Fibroblast of upper back skin (primary cell): Measurements from ENCODE around the gene CCDC142.

Source experiments
- DNase-seq: peaks from one replicate; pipeline ENCODE4 v3.0.0-alpha.2; 2013

CCDC142 gene

DNA sequence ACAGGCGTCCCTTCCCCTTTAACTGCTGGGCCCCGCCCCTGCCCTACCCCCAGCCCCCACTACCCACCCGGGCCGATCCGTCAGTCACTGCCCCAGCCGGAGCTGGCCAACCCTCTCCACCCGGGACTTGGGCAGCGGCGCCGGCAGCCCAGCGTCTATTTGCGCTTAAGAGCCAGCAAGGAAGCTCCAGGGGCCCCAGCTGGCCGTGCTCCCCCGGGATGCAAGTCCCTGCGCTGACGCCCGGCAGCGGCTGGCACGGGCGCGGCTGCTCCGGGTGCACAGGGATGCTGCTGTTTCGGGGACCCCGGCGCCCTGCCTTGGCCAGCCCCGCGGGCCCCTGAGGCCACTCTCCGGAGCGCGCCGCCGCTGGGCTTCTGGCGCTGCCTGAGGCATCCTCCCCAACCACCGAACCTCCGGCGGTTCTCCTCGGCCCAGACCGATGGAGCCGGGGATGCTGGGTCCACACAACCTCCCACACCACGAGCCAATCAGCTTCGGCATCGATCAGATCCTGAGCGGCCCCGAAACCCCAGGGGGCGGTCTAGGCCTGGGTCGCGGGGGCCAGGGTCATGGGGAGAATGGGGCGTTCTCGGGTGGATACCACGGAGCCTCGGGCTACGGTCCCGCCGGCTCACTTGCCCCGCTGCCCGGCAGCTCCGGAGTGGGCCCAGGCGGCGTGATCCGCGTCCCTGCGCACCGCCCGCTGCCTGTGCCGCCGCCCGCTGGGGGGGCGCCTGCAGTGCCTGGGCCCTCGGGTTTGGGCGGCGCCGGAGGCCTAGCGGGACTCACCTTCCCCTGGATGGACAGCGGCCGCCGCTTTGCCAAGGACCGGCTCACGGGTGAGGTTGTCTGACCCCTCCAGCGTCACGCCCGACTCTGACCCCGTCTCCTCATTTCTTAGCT is 31.8 kb upstream of the CCDC142 start, which contains the start of gene TLX2:
Gene TLX2 (plus strand): TSS at position 83 of the 903 bp plus-strand sequence. CDS start 357 bp downstream, at position 440.
- no peak for DNase-seq

DNA sequence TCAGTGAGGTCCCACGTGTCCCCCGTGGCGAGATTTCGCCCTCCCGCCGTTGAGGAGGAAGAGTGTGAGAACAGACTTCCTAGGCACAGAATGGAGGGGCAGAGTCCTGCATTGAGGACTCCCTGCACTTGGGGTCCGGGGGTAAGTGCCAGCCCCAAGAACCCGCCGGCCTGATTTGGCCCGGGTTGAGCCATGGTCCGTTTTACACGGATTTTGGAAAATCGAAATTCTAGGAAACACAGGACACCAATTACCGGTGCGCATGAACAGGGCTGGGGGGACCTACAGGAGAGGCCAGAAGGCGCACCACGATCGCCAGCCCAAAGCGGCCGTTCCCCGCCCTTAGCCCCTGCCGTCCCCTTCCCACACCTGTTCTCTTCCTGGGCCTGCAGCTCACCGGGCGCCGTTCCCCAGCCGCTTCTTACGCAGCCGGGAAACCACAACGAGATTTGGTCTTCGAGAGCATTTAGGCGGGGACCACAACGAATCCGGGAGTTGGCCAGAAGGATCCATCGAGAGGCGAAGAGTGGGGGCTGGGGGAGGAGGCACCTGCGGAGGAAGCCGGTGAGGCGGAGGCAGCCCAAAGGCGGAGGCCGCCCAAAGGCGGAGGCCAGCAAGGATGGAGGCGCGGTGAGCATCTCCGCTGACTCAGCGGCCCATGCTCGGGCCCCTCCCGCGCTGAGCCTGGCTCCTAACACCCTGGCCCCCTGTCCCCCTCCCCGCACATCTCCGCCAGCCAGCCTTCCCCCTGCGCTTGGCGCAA is 31.0 kb upstream of the CCDC142 start:
- DNase-seq = no peak

DNA sequence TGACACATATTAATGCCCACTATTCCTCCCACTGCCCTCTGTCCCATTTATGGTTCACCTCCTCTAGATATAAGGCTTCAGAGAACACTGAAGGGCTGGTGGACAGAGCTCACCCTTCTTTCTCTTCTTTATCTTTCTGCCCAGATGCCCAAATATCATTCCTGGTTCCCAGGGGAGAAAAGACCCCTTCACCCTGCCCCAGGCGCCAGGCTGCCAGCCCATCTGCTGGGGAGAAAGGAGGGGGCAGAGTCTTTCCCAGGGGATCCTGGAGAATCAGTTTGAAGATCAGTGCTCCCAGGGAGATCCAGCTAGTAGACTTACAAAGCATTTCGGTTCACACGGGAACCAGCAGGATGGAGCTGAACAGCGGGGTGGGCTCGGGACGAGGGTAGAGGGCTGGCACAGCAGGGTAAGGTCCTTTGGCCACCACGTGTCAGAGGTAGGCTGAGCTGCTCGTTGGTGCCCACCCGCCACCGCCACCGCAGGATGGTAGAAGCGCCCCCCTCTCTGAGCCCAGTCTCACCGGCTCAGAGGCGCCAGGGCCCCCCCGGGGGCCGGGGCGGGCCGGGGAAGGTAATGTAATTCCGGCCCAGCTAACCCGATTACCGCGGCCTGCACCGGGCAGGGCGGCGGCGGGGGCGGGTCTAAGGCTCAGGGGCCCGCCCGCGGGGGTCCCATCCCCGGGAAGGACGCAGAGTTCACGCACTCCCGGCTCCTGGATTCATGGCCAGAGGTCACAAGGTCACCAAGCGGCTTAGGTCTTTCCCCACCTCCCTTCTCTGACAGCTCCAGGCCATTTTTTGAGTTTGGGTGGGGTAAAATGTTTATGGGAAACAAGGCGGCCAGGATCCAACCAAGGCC is 30.2 kb upstream of the CCDC142 start:
- DNase-seq = no peak

DNA sequence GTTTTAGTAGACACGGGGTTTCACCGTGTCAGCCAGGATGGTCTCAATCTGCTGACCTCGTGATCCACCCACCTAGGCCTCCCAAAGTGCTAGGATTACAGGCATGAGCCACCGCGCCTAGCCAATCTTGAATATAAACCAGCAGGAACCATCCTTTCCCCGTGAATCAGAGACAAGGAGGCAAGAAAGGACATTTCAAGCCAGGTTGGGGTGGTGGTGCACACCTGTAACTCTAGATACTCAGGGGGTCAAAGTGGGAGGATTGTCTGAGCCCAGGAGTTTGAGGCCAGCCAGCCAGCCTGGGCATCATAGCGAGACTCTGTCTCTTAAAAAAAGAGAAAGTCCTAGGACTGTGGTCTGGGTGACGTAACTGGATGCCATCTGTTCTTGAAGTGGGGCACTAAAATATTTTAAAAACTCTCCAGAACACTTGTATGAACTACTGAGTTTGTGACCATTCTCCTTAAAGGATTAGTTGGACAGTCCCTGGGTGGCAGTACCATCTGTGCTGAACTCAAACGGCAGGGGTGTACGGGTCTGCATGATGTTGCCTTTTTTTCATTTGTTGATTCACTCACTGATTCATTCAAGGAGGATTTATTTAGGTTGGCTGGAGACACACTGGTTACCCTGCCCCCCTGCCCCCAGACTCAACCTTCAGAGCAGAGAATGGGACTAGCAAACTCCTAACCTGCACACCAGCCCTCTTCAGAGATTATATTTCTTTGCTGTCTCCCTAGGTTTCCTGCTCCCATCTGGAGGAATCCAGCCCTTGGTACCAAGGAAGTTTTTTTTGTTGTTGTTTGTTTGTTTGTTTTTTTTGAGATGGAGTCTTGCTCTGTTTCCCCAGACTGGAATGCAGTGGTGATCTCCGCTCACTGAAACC is 28.5 kb upstream of the CCDC142 start:
- DNase-seq = no peak

DNA sequence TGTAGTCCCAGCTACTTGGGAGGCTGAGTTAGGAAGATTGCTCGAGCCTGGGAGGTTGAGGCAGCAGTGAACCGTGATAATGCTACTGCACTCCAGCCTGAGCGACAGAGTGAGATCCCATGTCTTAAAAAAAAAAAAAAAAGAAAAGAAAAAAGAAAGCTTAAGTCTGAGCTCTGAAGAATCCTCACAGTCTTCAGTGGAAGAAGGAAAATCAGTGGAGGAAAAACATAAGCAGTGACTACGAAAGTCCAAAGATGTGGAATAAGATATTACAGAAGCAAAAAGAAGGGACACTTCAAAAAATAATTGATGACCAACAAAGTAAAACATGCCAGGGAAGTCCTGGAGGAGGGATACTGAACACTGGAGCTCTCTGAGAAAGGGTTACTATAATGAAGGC is 27.5 kb upstream of the CCDC142 start:
- DNase-seq = no peak

DNA sequence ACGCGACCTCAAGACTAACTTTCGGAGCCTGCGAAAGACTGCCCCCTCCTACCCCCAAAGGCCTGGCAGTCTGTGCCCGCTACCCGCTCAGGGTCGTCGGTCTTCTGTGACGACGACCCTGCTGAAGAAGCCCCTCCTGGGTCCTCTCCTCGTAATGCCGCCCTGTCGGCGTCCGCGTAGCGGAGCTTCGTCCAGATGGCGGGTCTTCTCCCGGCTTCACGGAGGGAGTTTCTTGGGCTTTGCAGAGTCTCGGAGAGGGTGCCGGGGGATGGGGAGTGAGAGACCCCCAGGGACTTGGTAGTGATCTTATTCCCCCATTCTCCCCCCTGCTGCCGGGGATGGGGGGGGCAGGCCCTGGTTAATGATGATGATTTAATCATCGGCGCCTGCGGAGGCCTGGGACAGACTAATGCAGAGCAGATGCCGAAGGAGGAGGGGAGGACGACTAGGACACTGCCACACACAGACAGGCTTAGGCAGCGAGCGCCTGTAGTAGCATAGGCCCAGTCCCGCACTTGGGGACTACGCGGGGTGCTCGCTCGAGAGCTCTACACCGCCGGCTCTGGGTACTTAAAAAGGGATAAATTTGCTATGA is 25.2 kb upstream of the CCDC142 start:
- DNase-seq = peak; percentile 86

DNA sequence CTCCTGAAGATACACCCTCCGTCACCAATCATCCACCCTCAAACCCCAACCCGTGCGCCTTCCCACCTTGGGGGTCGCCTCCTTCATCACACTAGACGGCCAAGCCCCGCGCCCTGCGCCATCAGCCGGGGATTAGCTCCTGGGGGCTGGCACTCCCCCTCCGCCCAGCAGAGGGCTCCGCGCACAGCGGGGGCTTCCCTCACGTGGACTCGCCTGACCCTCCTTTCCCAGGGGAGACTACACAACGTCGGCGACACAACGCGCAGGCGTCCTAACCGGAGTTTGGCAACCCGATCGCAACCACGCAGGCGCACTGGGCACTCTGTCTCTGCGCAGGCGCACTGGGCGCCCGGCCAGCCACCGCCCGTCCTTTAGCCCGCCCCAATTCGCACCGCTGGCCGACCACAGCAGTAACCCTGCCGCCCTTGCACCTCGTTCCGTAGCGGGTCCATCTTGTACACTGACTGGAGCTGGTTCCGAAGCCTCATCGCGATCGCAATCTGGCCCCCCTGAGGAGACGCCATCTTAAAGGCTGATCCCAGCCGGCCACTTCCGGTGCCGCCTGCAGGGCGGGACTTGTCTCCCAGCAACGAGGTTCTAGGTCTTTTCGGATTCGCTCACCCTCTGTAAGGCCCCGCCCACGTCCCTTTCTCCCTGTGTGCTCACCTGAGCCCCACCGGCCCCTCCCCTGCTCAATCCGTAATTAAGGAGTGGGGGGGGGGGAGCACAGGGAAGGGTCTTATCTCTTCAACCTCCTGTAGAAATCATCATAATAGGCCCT is 24.5 kb upstream of the CCDC142 start, which contains the start of gene PCGF1:
Gene PCGF1 (minus strand): TSS at position 551 of the 781 bp plus-strand sequence. CDS start 27 bp downstream, at position 524.
- DNase-seq = peak; percentile 99

DNA sequence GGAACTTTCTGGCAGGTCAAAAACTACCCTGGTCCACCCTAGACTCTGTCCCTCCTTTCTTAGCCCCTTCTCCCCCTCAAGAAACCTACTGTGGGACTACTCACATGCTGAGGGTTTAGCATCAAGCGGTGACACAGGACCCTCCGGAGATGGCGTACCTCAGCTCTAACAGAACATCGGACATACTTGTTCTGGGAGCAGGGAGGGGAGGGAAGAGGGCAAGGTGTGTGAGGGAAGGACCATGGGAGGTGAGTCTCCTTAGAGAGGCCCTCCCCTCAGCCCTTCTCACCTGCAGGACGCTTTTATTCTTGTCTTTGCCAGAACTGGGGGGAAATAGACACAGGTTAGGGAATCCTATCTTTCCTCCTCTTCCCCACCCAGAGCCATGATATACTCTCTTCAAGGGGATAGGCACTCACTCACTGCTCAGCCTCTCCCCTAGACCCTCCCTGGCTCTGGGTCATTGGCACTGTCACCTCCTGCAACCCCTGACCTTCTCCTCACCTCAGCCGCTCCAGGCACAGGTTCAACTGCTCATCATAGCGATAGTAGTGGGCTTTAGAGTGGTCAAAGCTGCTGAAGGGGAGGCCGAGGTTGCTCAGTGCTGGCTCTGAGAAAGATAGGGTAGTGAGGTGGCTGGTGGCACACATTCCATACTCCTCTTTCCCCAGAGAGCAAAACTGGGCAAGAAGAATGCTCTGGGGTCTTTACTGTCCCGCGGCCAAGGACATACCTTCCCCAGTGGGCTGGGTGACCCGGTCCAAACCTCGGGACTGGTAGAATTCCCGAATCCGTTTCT is 22.8 kb upstream of the CCDC142 start:
- no peak for DNase-seq

DNA sequence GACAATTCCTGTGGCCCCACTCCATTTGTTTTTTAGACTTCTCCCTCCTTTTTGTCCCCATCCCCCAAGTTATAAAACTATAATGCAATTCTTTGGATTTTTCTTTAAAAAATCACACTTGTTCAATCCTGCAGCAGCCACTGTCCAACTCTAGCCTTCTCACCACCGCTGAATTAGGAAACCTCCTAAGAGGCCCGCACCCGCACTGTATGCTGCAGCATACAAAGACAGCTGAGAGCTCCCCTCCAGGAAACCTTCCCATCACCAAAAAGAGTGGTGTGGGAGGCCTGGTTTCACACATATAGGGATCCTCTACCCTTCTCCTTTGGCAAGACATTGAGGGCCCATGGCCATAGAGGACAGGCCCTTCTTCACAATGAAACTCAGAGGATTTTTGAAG is 21.8 kb upstream of the CCDC142 start:
- DNase-seq = no peak

DNA sequence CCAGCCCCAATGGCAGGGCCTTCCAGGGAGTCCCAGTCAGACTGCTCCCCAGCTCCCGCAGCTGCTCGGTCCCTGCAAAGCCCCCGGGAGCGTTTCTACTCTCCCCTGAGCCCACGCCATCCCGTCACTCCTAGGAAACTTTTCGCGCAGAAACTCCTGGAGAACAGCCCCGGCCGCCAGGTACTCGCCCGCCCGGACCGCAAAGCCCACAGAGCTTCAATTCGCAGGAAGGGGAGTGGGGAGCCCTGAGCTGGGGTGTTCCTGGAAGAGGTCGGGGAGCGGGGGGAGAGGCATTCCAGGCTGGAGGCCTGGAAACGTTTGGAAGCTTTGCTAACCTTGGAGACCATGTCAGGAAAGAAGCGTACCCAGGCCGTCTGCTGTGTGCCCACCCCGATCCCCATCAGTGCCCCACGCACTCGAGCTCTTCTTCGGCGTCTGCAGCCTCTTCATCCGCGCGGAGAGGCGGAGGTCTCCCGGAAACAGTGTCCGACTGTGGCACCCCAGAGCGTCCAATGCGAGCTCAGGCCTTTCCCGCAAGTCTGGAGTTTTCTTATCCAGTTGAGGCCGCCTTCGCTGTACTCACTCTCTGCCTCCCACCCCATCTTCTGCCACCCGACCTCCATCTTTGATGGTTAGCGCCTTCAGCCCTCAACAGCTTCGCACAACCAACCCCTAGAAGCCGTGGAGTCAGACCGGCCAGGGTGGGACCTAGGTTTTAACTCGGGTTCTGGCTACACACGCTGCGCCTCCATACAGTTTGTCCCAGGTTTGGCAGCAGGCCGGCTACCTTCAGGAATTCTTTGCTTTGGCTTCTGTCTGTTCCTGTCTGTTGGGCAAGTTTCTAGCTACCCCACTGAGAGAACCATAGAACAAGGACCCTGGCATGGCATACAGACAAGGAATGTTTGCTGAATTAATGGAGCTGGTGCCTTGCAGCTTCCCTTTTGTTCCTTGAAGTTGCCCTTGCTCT is 21.0 kb upstream of the CCDC142 start:
- DNase-seq = no peak

DNA sequence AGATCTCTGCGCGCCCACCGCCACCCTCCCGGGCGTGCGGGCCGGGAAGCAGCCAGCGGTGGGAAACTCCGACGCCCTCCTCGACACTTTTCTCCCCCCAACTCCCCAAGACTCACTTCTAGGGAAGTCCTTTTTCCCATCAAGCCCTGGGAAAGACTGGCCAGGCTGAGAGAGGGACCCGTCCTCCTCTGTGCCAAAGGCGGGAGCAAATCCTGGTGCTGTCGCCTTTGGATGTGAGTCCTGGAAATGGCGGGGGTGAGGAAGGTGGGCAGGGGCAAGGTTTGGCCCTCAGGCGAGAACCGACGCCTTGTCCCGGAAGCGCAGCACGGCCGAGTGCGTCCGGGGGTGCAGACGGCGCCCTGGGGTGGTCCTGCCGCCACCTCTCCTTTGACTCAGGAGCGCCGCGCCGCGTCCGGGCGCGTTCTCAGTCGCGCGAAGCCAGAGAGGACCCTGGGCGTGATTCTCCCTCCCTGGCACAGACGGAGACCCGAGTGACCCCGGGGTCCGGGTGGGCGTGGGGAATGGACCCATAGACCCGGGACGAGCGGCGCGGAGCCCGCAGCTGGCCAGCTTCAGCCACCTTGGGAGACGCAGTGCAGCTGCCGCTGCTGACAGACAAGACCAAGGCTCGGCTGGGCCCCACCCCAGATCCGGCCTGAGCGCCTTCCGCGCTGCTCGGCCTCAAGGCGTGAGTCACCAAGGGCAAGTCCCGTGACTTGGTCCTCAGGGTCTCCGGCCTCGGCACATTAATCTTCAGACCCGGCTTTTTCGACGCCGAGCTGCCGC is 20.1 kb upstream of the CCDC142 start:
- DNase-seq = peak; percentile 73

DNA sequence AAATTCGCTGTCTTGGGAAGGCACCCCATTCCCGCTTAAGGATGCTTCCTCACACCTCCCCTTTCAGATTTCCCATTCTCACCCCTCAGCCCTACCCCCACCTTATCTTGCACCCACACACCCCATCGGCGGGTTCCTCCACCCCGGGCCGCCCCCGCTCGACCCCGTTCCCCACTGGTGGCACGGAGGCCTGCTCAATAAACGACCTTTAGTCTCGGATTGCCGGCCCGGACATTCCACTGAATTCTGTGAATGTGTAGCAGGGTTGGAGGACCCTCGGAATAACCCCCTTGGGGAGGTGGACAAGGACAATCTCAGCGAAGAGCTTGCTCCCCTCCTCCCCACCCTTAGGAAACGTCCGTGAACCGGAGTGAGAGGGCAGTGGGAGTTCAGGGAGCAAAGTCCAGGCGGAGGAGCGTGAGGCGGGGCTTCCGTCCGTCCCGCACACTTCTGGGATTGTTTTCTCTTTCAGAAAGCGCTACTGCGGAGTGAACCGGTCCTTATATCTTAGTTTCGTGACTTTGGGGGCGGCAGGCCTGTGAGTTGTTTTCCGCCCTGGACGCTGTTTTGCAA is 19.4 kb upstream of the CCDC142 start:
- no peak for DNase-seq

DNA sequence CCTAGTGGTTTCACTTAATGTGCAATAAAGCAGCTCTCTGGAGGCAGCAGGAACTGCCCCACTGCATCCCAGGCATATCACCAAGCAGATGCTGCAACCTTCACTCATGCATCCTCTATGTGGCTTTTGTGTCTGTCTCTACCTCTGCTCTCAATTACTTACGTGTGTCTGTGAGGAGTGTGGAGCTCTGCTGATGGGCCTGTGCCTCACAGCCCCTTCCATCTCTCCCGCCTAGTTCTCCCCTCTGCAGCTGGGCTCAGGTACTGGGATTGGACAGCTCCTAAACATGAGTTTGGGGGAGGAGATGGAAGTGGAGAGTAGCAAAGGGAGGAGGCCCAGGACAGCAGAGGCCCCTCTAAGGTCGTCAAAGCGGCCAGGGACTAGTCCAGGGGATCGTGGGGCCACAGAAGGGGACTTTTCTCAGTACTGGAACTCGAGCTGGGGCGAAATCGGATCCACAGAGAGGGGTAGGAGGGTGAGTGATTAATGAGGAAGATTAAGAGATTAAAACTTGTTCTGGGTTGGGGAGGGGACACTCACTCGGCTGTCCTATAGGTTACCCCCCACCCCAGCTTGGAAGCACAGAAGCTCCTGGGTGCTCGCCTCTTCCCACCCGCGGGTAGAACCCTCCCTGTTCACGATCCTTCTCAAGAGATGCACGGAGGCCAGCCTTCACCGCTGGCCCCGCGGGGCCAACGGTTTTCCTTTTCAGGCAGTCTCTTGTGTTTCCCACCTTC is 18.7 kb upstream of the CCDC142 start:
- no peak for DNase-seq

DNA sequence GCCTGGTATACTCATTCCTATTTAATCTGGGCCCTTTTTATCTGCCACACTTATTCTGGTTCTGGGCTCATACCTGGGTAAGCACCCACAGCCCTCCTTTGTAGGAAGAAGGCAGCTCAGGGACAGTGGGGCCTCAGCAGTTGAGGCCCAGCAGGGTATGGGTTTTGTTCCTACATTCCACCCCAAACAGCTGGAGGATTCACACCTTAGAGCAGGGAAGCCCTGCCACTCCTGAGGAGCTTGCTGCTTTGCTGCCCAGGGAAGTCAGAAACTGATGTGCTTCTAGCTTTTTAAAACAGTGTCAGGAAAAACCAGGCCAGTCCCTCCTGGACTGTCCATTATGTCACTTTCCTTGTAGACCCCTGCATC is 17.8 kb upstream of the CCDC142 start:
- DNase-seq = no peak

DNA sequence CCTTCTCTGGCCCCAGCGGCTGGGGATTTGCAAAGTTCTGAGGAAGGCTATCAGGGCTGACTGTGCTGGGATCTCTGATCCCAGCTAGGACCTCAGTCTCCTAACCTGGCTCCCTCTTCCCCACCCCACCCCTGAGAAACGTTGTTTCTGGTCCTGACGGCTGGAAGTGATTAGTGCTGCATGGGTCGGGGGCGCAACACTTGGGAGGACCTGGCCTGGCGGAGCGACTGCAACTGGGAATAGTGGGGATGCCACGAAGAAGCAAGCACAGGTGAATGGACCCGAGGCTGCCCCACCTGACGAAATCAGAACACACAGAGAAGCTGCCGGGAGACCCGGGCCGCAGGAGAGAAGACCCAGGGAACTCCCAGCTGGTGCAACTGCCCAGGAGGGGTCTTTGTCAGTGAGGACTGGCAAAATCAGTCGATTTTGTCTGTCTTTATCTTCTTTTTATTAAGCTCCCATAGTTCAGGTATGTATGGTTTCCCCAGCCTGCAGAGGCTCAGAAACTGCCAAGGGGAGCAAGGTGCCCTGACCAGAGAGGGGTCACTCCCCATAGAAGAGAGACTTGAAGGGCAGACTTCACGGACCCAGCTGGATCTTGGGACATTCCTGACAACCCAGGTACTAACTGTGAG is 17.3 kb upstream of the CCDC142 start:
- no peak for DNase-seq
